Stimulated activated CD8-positive, alpha-beta memory T cell treated with anti-CD3 and anti-CD28 coated beads, Interleukin-7, amount 100 ng/mL, for 4 hours (primary cell): ENCODE data around the gene CLDN18.

ENCODE experiments used
- DNase-seq, 2 donors: peaks; one replicate each; pipeline ENCODE4 v3.0.0-alpha.2; 2020; ENCODE audit warnings: low read depth in 2 of 2

The CLDN18 gene

DNA sequence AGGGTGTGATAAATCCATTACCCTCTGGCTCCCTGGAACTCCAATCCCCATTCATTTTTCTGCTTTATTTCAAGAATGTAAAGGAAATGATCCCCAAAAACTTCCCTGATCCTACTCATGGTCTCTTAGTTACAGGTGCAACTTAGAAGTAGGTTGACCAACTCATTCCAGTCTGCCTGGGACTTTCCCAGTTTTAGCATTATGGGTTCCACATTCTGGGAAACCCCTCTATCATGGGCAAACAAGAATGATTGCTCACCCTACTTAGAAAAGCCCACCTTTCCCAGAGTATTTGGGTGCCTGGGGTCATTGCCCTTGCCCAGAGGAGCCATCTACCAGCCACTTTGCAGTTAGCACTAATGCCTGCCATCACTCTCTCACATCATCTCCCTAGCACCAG, 15.6 kb downstream of the CLDN18 start:
- no peak for DNase-seq

DNA sequence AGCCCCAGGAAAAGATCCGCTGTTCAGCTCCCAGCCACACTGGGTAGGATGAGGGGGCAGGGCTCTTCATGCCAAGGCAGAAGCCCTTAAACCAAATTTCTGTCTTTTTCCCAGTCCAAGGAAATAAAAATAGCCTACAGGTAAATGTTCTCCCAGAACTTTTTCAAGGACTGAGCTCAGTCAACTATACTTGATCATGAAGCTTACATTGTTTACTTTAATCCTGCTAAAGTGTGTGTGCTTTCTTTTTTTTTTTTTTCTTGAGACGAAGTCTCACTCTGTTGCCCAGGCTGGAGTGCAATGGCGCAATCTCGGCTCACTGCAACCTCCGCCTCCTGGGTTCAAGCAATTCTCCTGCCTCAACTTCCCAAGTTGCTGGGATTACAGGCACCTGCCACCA, 17.9 kb downstream of the CLDN18 start:
- no peak for DNase-seq

DNA sequence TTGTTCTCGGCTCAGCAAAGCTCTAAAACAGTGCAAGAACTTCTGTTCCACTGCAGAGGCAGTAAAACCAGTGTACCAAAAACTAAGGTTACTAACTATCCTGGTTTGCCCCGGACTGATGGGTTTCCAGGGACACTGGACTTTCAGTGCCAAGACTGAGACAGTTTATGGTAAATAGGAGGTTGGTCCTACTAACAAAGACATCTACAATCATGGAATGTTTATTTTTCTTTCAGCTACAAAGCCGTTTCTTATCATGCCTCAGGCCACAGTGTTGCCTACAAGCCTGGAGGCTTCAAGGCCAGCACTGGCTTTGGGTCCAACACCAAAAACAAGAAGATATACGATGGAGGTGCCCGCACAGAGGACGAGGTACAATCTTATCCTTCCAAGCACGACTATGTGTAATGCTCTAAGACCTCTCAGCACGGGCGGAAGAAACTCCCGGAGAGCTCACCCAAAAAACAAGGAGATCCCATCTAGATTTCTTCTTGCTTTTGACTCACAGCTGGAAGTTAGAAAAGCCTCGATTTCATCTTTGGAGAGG, 20.8 kb downstream of the CLDN18 start:
- no peak for DNase-seq

DNA sequence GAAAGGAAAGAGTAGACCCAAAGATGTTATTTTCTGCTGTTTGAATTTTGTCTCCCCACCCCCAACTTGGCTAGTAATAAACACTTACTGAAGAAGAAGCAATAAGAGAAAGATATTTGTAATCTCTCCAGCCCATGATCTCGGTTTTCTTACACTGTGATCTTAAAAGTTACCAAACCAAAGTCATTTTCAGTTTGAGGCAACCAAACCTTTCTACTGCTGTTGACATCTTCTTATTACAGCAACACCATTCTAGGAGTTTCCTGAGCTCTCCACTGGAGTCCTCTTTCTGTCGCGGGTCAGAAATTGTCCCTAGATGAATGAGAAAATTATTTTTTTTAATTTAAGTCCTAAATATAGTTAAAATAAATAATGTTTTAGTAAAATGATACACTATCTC, 21.6 kb downstream of the CLDN18 start:
- no peak for DNase-seq

DNA sequence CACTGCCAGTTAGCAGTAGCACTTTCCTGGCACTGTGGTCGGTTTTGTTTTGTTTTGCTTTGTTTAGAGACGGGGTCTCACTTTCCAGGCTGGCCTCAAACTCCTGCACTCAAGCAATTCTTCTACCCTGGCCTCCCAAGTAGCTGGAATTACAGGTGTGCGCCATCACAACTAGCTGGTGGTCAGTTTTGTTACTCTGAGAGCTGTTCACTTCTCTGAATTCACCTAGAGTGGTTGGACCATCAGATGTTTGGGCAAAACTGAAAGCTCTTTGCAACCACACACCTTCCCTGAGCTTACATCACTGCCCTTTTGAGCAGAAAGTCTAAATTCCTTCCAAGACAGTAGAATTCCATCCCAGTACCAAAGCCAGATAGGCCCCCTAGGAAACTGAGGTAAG, 22.6 kb downstream of the CLDN18 start:
- DNase-seq: no peak

DNA sequence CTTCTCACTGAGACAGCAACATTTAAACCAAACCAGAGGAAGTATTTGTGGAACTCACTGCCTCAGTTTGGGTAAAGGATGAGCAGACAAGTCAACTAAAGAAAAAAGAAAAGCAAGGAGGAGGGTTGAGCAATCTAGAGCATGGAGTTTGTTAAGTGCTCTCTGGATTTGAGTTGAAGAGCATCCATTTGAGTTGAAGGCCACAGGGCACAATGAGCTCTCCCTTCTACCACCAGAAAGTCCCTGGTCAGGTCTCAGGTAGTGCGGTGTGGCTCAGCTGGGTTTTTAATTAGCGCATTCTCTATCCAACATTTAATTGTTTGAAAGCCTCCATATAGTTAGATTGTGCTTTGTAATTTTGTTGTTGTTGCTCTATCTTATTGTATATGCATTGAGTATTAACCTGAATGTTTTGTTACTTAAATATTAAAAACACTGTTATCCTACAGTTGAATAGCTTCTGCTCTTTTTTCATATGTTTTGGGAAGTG, 23.3 kb downstream of the CLDN18 start:
- DNase-seq: no peak

DNA sequence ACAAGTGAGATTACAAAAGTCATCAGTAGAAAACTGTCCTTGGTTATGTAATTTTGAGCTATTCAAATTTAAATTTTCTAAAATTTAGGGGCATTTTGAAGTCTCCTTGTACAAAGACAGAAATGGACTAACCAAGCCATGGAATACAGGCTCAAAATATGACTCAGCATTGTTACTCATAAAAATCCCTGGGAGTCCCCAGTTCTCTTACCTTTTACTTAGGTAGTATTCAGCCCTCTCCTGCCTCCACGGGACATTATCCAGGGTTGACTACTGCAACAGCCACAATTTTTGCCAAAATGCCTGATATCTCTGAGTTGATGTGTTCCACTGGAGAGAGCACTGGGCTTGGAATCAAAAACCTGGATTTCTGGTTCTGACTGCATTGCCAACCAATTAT, 25.0 kb downstream of the CLDN18 start:
- DNase-seq: no peak

DNA sequence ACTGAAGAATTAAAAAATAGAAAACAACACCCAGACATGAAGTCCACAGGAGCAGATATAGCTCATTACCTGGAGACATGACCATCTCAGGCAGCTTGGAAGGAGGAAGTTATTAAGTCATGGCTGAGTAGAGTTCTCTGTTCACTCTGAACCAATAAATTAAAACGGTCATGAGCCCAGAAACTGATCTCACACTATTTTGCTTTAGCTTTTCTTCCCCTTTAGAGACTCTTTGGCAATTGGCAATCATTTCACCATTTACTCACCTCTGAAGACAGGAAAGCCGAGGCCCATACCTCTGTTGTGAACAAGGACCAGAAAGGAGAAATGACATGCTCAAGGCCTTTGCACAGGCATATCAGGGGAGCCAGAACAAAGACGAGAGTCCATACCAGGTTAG, 26.6 kb downstream of the CLDN18 start:
- DNase-seq: no peak

DNA sequence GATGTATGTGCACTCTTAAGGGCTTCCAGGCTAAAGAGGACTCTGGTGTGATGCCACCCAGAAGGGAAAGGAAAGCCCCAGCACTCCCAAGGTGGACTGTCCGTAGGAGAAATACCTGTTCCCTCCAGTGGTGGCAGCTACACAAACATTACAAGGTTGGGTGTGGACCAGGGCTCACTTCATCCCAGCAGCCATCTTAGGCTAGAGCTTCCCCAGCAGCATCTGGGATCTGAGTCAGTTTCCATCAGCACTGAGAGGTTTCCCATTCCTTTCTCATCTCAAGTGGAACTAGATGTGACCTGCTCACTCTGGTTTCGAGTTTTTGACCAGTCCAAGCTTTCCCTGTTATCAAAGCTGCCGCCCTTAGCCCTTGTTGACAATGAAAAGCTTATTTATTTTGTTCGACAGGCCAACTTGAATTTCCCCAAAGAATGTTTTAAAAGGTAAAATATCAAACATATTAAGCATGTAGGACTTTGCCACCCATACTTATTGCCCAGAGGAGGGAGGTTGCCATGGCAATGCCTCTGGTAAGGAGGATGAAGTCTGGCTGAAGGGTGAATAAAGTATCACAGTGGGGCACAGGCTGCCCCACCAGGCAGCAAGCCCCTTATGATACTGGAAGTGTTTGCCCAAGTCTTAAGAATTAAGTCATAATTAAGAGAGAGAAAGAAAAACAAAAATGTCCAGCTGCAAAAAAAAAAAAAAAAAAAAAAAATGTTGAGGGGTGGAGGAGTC, 28.9 kb downstream of the CLDN18 start:
- DNase-seq: no peak

DNA sequence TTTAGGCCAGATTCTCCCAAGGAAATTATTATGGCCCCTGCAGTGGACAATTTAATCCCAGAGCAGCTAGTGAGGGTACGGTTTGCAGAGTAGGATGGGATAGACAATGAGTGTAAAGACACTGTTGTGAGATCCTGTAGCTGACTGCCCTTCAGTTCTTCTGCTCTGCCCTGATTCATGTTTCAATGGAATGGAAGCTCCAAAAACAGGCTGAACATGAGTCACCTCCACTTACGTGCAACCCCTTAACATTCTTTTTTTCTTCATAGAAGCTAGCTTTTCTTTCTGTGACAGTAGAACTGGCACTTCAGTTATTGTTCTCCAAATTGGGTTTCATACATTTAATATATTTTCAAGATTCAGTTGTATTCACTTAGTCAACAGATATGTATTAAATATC, 32.1 kb downstream of the CLDN18 start:
- DNase-seq: no peak

DNA sequence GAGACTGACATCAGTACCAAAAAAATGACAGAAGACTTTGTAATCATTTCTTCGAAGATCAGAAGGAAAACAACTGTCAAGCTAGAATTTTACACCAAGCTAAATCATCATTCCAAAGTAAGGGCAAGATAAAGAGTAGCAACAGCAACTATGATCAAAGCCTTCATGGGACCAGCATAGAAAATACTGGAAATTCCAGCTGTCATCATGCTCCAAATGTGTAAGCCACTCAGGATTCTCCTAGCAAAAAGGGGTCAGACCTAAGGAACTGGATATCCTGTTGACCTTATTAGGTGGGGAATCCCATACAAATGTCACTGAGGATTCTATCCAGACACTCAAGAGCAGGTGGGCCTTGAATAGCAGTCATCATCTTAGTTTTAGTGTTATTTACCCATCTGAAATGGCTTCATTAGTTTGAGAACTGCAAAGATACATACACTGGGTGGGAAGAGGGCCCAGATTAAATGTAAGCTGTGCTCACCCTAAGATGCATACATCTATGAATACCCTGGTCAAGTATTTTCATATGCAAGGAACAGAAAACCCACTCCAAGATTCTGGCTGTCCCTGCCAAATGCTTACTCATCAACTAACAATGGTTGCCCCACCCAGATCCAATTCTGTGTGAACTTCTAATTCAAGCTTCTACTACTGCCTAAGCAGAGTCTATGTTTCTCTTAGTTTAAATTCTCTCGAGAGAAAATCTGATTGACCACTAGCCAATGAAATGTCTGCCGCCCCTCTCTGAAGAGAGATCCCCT, 33.5 kb downstream of the CLDN18 start:
- no peak for DNase-seq

DNA sequence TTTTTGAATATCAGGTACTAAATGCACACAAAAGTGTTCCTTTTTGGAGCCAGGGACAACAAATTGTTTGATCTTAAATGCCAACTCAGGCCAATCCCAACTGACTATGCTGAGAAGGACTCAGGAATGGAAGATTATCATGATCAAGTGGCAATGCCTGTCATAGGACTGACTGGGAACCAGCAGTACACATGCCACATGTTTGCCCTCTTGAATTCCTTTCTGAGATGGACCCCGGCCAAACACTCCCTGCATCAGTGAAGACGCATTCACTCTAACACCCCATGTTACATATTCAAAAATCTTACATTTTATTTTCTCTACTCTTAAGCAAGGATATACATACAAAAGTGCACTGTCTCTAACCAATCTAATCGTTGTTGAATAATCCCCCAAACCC, 36.1 kb downstream of the CLDN18 start:
- DNase-seq: no peak

DNA sequence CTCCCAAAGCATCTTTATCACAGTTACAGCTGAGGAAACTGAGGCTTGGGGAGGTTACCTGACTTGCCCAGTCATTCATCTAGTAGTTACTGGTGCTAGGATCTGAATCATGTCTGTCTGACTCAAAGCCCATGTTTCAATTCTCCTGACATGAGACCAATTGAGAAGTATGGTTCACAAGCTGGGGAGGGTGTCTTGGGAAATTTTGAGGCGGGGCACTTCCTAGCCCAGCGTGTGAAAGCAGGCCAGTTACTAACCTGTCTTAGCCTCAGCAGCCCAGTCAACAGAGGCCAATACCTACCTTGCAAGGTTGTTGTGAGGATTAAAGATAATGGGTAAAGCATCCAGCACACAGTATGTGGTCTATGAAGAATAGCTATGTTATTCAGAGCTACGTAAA, 37.0 kb downstream of the CLDN18 start:
- DNase-seq: no peak

DNA sequence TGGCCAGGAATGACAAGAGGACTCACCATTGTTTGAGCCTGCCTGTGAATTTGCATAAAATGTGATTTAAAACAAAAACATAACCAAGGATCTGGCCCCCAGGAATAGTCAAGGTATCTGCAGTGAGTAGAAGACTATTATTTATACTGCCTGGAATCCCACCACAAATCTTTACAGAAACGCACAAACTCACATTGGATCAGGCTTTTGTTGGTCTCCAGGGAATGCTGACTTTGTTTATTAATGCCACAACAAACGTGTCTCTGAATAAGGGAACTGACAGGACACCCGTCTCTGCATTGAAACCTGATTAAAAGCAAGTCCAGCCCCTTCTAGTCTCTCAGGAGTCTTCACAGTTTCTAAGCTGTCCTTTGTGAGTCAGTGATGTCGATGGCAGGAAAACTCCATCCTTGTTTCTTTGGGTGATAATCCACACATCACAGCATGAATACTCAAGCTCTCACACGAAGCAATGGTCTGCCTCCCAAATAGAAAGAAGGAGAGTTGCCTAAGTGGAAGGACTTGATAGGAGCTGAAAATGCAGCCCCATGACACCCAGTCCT, 37.7 kb downstream of the CLDN18 start:
- no peak for DNase-seq

DNA sequence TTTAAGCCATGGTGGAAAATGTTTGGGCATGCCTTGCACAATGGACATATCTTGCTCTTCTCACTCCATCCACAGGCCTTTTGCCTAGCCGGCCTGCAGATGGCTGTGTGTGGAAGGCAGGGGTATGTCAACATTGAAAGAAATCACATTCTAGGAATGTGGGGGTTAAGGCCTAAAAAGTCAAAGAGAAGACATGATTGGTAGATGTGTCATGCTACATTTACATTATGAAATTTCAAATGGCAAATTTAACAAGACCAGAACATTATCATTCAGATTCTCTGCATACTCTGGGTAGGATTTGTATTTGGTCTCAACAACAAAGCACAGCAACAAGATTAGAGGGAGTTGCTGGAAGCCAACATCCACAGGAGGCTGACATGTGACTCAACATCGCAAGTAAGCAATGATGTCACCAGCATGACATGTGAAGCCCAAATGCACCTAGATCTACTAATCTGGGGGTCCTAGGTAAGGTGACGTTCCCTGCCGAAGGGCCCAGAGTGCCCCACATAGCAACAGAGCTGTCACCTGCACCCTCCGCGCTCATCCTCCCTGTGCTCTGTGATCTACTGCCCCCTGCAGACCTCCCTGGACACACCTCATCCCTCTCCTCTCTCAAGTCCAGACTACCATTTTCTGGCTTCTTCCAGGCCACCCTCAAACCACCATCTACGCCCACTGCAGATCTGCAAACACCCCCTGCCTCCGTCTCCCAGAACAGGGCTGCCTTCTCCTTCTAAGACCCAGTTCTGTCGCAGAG, 39.4 kb downstream of the CLDN18 start:
- DNase-seq: no peak

DNA sequence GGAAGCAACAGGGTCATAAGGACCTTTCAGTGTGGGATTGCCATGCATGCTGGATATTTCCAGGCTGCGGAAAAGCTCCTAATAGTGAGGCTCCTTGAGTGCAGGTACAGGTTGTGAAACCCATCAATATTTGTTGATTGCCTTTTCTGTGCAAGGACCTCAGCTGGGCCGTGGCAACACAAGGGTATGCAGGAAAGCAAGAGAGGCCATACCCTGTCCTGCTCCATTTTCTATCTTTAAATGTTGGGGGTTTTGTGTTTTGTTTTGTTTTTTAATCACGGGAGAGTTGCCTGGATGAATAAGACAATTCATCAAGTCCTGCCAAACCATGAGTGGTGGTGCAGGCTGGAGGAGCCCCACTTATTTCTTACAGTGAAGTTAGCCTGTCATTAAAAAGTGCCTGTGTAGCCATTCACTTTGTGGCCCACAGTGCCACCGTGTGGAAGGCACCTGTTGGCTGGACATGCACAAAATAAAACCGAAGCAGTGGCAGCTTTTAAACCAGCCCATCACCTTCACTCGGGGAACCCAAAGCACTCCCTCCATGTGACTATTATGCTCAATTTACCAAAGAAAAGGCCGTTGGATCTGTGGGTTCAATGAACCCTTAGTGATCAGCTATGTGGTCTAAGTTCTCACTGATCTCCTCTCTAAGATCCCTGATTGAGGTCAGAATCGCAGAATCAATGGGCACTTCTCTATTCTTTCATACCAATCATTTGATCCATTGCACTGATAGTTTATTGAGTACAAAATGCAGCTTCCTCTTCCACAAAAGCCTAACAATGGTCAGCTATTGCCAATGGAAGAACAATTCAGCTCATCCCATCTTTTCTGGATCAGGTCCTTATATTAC, 42.2 kb downstream of the CLDN18 start:
- no peak for DNase-seq

DNA sequence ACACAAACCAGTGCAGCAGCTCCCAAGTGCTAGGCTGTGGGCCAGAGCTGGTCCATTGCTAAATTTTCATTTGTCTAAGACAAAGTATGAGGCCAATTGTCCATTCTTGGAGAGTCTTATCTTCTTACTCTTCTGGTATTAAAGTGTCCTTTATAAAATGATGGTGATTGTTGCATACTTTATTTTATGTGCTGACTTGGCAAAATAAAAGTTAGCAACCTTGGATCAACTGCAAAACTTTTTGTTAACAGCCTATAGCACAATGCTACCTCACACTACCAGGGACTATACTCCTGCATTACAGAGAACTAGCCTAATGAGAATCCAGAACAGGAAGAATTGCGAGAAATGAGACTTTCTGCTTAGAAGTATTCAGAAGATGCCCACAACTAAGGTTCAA, 44.1 kb downstream of the CLDN18 start:
- no peak for DNase-seq

DNA sequence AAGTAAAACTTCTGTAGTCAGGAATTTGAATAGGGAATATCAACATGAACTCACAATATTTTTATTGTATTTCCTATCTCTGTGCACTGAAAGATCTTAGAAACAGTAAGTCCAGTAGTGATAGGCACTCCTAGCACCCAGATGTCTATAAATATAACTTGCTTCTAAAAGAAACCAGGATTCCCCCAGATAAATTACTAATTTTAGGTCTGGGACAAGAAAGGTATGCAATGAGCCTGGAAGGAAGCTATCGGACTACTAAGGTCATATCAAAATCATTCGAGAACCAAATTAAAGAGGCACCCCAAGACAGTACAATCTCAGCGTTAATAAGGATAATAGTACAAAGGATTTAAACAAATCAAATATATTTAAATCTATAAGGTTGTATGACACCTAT, 47.4 kb downstream of the CLDN18 start:
- no peak for DNase-seq

DNA sequence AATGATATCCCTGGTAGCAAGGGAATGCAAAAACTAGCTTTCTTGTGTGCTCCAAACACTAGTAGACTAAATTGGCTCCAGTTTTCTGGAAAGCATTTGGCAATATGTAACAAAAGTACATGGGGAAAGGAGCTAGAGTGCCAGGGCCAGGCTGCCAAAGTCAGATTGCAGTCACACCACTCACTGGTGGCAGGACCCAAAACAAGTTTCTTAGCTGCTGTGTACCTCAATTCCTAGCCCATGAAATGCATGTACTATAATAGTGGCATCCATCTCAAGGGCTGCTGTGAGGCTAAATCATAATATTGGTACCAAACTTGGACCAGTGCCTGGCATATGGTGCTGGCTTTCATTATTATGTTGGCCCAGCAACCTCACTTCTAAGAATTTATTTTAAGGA, 49.3 kb downstream of the CLDN18 start:
- DNase-seq: no peak

DNA sequence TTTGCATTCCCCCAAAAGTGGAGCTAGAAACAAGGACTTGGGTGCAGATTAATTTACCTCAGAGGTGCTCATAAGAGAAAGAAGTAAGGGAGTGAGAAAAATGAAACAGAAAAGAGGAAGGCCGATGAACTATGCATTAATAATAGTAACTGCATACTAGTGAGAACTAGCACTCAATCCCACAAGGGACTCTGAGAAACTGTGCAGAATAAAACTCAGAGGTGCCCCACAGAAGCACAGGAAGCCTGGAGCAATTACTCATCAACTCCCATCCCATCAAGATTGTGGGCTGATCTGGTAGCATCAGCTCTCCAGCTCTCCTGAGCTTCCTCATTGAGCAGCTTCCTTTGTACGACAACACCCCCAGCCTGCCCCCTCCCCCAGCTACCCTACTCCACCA, 50.8 kb downstream of the CLDN18 start:
- no peak for DNase-seq

DNA sequence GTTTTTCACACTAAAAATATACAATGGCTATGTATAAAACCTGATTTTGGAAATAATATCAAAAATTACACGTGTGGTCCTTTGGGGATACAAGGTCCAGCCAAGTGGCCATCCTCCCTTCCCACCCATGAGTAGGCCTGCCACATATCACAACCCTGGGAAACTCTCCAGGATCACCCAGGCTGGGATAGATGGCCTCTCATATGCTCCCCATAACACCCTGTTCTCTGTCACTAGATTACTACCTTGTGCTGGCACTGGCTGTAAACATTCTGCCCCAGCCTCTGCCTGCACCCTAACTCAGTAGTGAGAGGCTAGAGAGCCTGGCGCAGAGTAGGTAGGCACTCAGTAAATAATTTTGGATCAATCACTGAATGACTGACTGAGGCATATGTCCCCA, 52.1 kb downstream of the CLDN18 start:
- DNase-seq: no peak
